Esophagus (tissue), 2 donors: ENCODE measurements around the gene CSN1S1. TPM values are rescaled to one million over a fixed set of nuclear protein-coding genes. Genes with fewer than 3 reads are reported as not detected.

Experiments used
- H3K27ac ChIP-seq, 2 donors: one replicate each; pipeline ENCODE4 v1.5.1; 2013; ENCODE audit warnings: low read depth in 2 of 2, mild to moderate bottlenecking in 2 of 2, inconsistent platforms in 1 of 2, low read length in 1 of 2, moderate library complexity in 1 of 2
- H3K27me3 ChIP-seq, 2 donors: one replicate each; pipeline ENCODE4 v1.6.1; 2013; ENCODE audit warnings: low read length in 2 of 2, control low read depth in 1 of 2, mild to moderate bottlenecking in 1 of 2; ENCODE audit not compliant: insufficient read depth in 2 of 2, control insufficient read depth in 1 of 2
- H3K36me3 ChIP-seq, 2 donors: one replicate each; pipeline ENCODE4 v1.6.1; 2013; ENCODE audit warnings: low read length in 1 of 2; ENCODE audit not compliant: control insufficient read depth in 2 of 2, insufficient read depth in 2 of 2
- H3K4me1 ChIP-seq, 2 donors: one replicate each; pipeline ENCODE4 v1.6.1; 2013; ENCODE audit warnings: low read length in 1 of 2; ENCODE audit not compliant: control insufficient read depth in 2 of 2, insufficient read depth in 2 of 2
- H3K4me3 ChIP-seq, 2 donors: one replicate each; pipeline ENCODE4 v1.5.1; 2013; ENCODE audit warnings: low read length in 2 of 2, mild to moderate bottlenecking in 2 of 2, low read depth in 1 of 2, moderate library complexity in 1 of 2
- H3K9me3 ChIP-seq, 2 donors: one replicate each; pipeline ENCODE4 v1.6.1; 2013; ENCODE audit warnings: mild to moderate bottlenecking in 2 of 2, low read depth in 1 of 2, low read length in 1 of 2, moderate library complexity in 1 of 2; ENCODE audit not compliant: control insufficient read depth in 2 of 2, insufficient read depth in 1 of 2
- WGBS, 2 donors: extraction: QIAGEN DNeasy Blood & Tissue Kit; methylation state at CpG; one replicate each; pipeline ENCODE4 v1.1.7; 2013; 5-methylcytosine and 5-hydroxymethylcytosine counted together
- polyA plus RNA-seq, 2 donors: library from polyadenylated mRNA; stranded (reverse); fragments of 200-250 nt; gene quantifications; one replicate each; pipeline ENCODE4 v1.2.3, GENCODE V29; 2013
- donor health status: healthy with polysubstance abuse.
- donor health status: Bipolar disorder and iron deficiency.

Gene CSN1S1
- not detected for polyA plus RNA-seq

GRCh38 chr4:69930768-69931167 lies at the start of gene CSN1S1:
Gene CSN1S1, plus strand, starts transcription at chr4:69931068. Its CDS starts 1,488 bp downstream, at chr4:69932556.
- 92 to 96% methylated on average over 3 of the region's 3 CpGs for WGBS, 2 donors
- Histone ChIP-seq H3K9me3 (no peaks in the 10 kb centered on the region), H3K27ac (no peak within 1 kb of the TSS), H3K36me3 (no peaks in the 10 kb centered on the region), H3K27me3 (no peaks in the 10 kb centered on the region), H3K4me1 (no peaks in the 10 kb centered on the region), H3K4me3 (no peak within 1 kb of the TSS)

DNA sequence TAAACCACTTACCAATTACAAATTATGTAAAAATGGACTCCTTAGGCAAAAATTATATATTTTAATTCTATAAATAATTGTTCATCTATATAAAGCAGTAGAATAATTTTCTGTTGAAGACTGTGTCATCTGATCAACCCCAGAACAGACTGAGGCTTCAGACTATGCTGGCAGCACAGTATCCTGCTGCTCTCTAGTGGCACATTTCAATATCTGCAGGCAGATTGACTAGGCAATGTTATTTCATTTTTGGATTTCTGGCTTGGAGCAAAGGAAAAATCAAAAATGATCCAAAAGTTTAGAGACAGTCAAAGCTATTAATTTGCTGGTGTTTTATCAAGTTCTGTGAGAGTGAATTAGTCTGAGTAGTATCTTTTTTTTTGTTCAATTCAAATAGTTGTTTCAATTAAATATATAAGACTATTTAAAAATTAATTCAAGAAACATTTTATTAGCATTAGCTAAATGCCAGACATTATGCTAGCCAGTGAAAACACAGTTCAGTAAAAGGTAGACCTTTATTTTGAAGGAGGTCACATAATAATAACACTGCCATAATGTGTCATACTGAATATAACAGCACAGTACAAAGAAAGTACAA lies 49.6 kb upstream of the CSN1S1 start:
- Histone ChIP-seq H3K27me3 (no peaks in the 10 kb centered on the region), H3K4me3 (no peak overlapping the region), H3K9me3 (no peaks in the 10 kb centered on the region), H3K36me3 (no peaks in the 10 kb centered on the region), H3K4me1 (no peaks in the 10 kb centered on the region), H3K27ac (no peak overlapping the region)

DNA sequence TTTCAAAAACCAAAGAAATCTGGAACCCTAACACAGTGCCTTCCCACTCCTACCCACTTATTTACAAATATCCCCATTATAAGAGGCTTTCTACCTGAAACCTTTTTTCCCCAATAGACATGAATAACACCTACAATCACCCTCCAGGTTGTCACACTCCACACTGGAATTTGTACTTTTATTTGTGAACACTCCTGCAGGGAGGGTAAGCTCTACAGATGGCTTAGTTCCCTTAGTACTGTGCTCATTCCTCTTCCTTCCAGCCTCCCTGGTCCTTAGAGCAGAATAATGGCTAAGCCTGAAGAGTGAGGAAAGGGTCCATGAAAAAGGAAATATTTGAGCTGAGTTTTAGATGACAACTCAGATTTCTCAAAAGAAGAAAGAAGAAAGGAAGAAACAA lies 48.7 kb upstream of the CSN1S1 start:
- Histone ChIP-seq H3K27ac (no peak overlapping the region), H3K27me3 (no peaks in the 10 kb centered on the region), H3K4me1 (no peaks in the 10 kb centered on the region), H3K36me3 (no peaks in the 10 kb centered on the region), H3K4me3 (no peak overlapping the region), H3K9me3 (no peaks in the 10 kb centered on the region)

GRCh38 chr4:69888336-69888735 lies 42.5 kb upstream of the CSN1S1 start:
- H3K4me3 ChIP-seq: no peak overlapping the region
- no peaks in the 10 kb centered on the region for H3K4me1 ChIP-seq
- no peaks in the 10 kb centered on the region for H3K27me3 ChIP-seq
- no peak overlapping the region for H3K27ac ChIP-seq
- H3K36me3 ChIP-seq: no peaks in the 10 kb centered on the region
- no peaks in the 10 kb centered on the region for H3K9me3 ChIP-seq

- WGBS, 2 donors: 62 to 67% methylated on average over 5 of the region's 5 CpGs
- Histone ChIP-seq H3K4me3 (no peak overlapping the region), H3K27me3 (no peaks in the 10 kb centered on the region), H3K36me3 (no peaks in the 10 kb centered on the region), H3K4me1 (no peaks in the 10 kb centered on the region), H3K9me3 (no peaks in the 10 kb centered on the region), H3K27ac (no peak overlapping the region)
Observed at GRCh38 chr4:69894186-69894585, 36.7 kb upstream of the CSN1S1 start.

DNA sequence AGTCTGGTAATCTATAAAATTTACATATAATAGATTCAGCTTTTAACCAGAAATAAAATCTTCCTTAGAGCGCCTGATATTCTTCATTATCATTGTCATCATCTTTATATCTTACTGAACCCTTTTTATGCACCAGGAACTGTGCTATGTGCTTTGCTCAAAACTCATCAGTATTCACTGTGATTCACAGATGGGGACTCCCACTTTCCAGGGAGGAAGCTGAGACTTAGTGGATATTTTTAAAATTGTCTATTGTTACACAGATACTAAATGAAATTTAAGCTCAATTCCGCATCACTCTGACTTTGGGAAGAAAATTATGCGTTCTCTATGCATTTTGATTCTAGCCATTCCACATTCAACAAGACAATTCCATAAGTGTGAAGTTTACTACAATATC lies 36.1 kb upstream of the CSN1S1 start:
- Histone ChIP-seq H3K27me3 (no peaks in the 10 kb centered on the region), H3K36me3 (no peaks in the 10 kb centered on the region), H3K9me3 (no peaks in the 10 kb centered on the region), H3K4me1 (no peaks in the 10 kb centered on the region), H3K27ac (no peak overlapping the region), H3K4me3 (no peak overlapping the region)
- WGBS, 2 donors: 88 to 94% methylated on average over 3 of the region's 3 CpGs

DNA sequence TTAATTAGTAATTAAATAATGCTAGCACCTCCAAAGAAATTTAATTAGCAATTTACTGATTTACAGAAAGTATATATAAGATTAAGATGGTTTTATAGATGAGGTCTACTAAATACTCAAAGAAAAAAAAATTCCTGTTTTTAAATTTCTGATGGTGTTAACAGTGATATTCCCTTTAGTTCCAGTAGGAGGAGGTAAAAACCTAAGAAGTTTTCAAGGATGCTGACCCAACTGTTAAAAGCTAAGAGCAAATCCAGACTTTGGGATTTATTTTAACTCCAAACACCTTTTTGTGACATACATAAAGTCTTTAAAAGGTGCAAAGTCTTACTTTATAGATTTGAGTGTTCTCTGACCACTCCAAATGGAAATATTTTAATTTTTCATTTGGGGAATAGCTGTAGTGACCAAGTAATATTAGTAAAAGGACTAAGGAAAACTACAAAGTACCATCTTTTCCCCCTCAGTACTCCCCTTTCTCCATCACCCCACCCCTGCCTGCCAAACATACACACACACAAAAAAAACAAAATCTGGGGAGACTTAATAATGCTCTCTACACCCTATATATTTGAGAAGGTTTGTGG lies 34.2 kb upstream of the CSN1S1 start:
- Histone ChIP-seq H3K36me3 (no peaks in the 10 kb centered on the region), H3K4me3 (no peak overlapping the region), H3K27ac (no peak overlapping the region), H3K27me3 (no peaks in the 10 kb centered on the region), H3K9me3 (no peaks in the 10 kb centered on the region), H3K4me1 (no peaks in the 10 kb centered on the region)

GRCh38 chr4:69907151-69907550 lies 23.7 kb upstream of the CSN1S1 start:
- 55 to 71% methylated on average over 1 of the region's 1 CpG for WGBS, 2 donors
- H3K9me3 ChIP-seq: no peaks in the 10 kb centered on the region
- H3K36me3 ChIP-seq: no peaks in the 10 kb centered on the region
- no peak overlapping the region for H3K27ac ChIP-seq
- H3K4me1 ChIP-seq: no peaks in the 10 kb centered on the region
- H3K27me3 ChIP-seq: no peaks in the 10 kb centered on the region
- no peak overlapping the region for H3K4me3 ChIP-seq

- no peaks in the 10 kb centered on the region for H3K4me1 ChIP-seq
- no peaks in the 10 kb centered on the region for H3K36me3 ChIP-seq
- no peaks in the 10 kb centered on the region for H3K9me3 ChIP-seq
- no peak overlapping the region for H3K4me3 ChIP-seq
- no peaks in the 10 kb centered on the region for H3K27me3 ChIP-seq
- no peak overlapping the region for H3K27ac ChIP-seq
- 93 to 96% methylated on average over 4 of the region's 4 CpGs for WGBS, 2 donors
Observed at GRCh38 chr4:69909195-69909594, 21.7 kb upstream of the CSN1S1 start.

DNA sequence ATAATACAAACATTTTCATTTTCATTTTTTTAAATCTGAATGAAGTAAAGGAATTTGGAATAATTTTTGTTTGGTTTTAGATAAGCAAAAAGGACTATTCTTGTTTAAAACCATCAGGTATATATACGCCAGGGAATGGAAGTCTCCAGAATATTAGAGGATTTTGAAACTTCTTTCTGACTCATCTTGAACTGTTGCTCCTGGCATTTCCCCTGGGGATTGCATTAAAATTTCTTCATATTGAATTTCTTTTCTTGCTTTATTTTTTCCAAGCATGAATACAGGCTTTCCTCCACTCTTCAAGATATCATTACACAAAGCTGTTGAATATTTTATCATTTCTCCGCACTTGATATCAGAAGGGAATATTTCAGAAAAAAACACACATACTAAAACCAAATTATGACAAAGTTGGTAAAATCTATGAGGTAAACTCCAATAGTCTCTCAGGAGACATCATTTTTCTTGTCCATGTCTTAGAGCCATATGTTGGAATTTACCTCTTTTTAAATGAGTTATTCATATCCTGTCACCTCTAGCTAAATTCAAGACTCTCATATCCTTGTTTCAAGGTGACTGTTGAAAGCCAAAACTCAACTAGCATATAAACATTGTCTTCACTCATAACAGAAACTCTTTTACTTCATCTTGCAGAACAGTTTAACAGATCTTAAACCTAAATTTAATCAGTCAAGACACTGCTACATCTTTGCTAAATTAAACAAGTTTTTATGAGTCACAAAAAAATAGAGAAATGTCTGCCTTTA lies 20.7 kb upstream of the CSN1S1 start:
- WGBS, 2 donors: 76 to 80% methylated on average over 2 of the region's 2 CpGs
- H3K4me1 ChIP-seq: no peaks in the 10 kb centered on the region
- no peak overlapping the region for H3K4me3 ChIP-seq
- no peak overlapping the region for H3K27ac ChIP-seq
- H3K9me3 ChIP-seq: no peaks in the 10 kb centered on the region
- no peaks in the 10 kb centered on the region for H3K27me3 ChIP-seq
- no peaks in the 10 kb centered on the region for H3K36me3 ChIP-seq
